K562 (cell line): Measurements from ENCODE around the gene RXFP1. TPM values are rescaled to one million over a fixed set of nuclear protein-coding genes. Genes with fewer than 3 reads are reported as not detected.

Experiments
- ELK1 ChIP-seq: sonication (generic); formaldehyde crosslinking; IDR thresholded peaks from 2 replicates; pipeline ENCODE4 v1.8.1; 2022; ENCODE audit warnings: missing genetic modification reagents
- GABPB1 ChIP-seq: sonication (generic); formaldehyde crosslinking; IDR thresholded peaks from 2 replicates; pipeline ENCODE4 v1.8.0; 2022; ENCODE audit warnings: mild to moderate bottlenecking, missing genetic modification reagents
- HCFC1 ChIP-seq: IDR thresholded peaks from 2 replicates; pipeline ENCODE4 v1.6.1; 2012; ENCODE audit warnings: low read depth, low read length, improper control_type of control experiment
- KDM1A ChIP-seq, 2 experiments: fragments of 450-650 bp; IDR thresholded peaks; 2 replicates each; pipeline ENCODE4 v1.6.1; 2016; ENCODE audit warnings: mild to moderate bottlenecking in 2 of 2
- KDM2B ChIP-seq: fragments of 250-450 bp; sonication (Bioruptor Pico); IDR thresholded peaks from 2 replicates; pipeline ENCODE4 v1.8.0; 2021; ENCODE audit warnings: mild to moderate bottlenecking, moderate library complexity
- NFIX ChIP-seq: fragments of 250-450 bp; sonication (Bioruptor Pico); IDR thresholded peaks from 2 replicates; pipeline ENCODE4 v1.4.0; 2020; ENCODE audit warnings: low read depth, mild to moderate bottlenecking, moderate library complexity
- PTBP1 ChIP-seq: fragments of 200-400 bp; formaldehyde crosslinking; IDR thresholded peaks from 2 replicates; pipeline ENCODE4 v1.6.1; 2017; ENCODE audit warnings: low read depth, low read length
- RBBP5 ChIP-seq: fragments of 200-600 bp; sonication (generic); IDR thresholded peaks from 2 replicates; pipeline ENCODE4 v1.6.1; 2012; ENCODE audit warnings: borderline replicate concordance, mild to moderate bottlenecking, low read length, control low read depth, inconsistent platforms; ENCODE audit not compliant: insufficient read depth, poor library complexity, severe bottlenecking
- ZBTB40 ChIP-seq, 2 experiments: fragments of 450-650 bp in 1 of 2; sonication (generic) in 1 of 2; formaldehyde crosslinking in 1 of 2; IDR thresholded peaks; 2 replicates each; pipeline versions ENCODE4 v1.7.1 to v1.9.0; 2016 to 2022; ENCODE audit warnings: inconsistent platforms in 1 of 2, mild to moderate bottlenecking in 1 of 2, missing genetic modification reagents in 1 of 2
- ZKSCAN1 ChIP-seq: fragments of 150-350 bp; IDR thresholded peaks from 2 replicates; pipeline ENCODE4 v1.6.1; 2016; ENCODE audit warnings: low read depth, low read length
- ZNF609 ChIP-seq: sonication (generic); formaldehyde crosslinking; IDR thresholded peaks from 2 replicates; pipeline ENCODE4 v1.8.1; 2023; ENCODE audit warnings: missing genetic modification reagents, mild to moderate bottlenecking, borderline replicate concordance
- ZSCAN32 ChIP-seq: fragments of 450-650 bp; formaldehyde crosslinking; IDR thresholded peaks from 2 replicates; pipeline ENCODE4 v1.4.0; 2020; ENCODE audit warnings: mild to moderate bottlenecking, moderate library complexity
- polyA plus RNA-seq, 8 experiments: library from polyadenylated mRNA; depleted of rRNA in 4 of 8; stranded (reverse) in 5 of 8; unstranded in 3 of 8; fragments of >200 nt; fragmentation: Nextera tagmentation in 2 of 8; fragmentation: Illumina TruSeq in 1 of 8; extraction: Ambion mirVana in 2 of 8; extraction: Trizol in 1 of 8; gene quantifications; 2 replicates each; pipeline versions ENCODE4 v1.2.1 to v1.2.3, GENCODE V29; 2011 to 2014; ENCODE audit warnings: inconsistent platforms in 1 of 8, missing spikeins in 1 of 8
- total RNA-seq, 7 experiments: library from RNA; depleted of rRNA in 6 of 7; stranded (reverse); fragments of >200 nt in 6 of 7; fragmentation: Illumina TruSeq in 2 of 7; extraction: Trizol in 2 of 7; gene quantifications; 2 replicates each; pipeline versions ENCODE4 v1.2.1 to v1.2.3, GENCODE V29; 2011 to 2021; ENCODE audit warnings: low replicate concordance in 1 of 7

RXFP1 gene
- total and polyA plus RNA-seq, 9 of the 15 experiments (the other 6 are each of a cell fraction or from before 2014, with no cell fraction given) = 0.03 to 0.06 (median 0.04) TPM; not detected in 6

GRCh38 chr4:158670975-158671664, 149.4 kb downstream of the RXFP1 start (continued):
- TF ChIP-seq ZNF609 (CRISPR knock-in tag) (no peak), GABPB1 (CRISPR knock-in tag) (no peak), HCFC1 (no peak), ZBTB40 (IDR thresholded peaks at IDR 0.05) (no peak), ZBTB40 (CRISPR knock-in tag; IDR thresholded peaks at IDR 0.05) (no peak), ELK1 (CRISPR knock-in tag) (no peak), KDM1A (IDR thresholded peaks at IDR 0.05) (peak; percentile 66 to 74; a peak in 3 of 4 replicates), NFIX (CRISPR knock-in tag) (no peak), ZSCAN32 (no peak), ZKSCAN1 (no peak), PTBP1 (no peak), RBBP5 (peak; percentile 49), KDM2B (CRISPR knock-in tag) (no peak)
